Uterus (tissue), 2 donors: ENCODE results near the gene C1orf21.

ENCODE experiments used
- CTCF ChIP-seq, 4 experiments: fragments of 200-600 bp in 2 of 4; fragments of 450-650 bp in 2 of 4; sonication (generic) in 2 of 4; IDR thresholded peaks; one replicate each; pipeline ENCODE4 v1.5.1; 2016 to 2019; ENCODE audit warnings: antibody characterized with exemption in 4 of 4, mild to moderate bottlenecking in 2 of 4, moderate library complexity in 1 of 4
- POLR2A ChIP-seq, 2 donors: fragments of 450-650 bp; IDR thresholded peaks; one replicate each; pipeline ENCODE4 v1.6.1; 2016; ENCODE audit warnings: antibody characterized with exemption in 2 of 2, mild to moderate bottlenecking in 1 of 2, moderate library complexity in 1 of 2

GRCh38 chr1:184562806-184563205 is 176.0 kb downstream of the C1orf21 start:
- no peak for TF ChIP-seq CTCF (IDR thresholded peaks at IDR 0.05)
- TF ChIP-seq POLR2A (IDR thresholded peaks at IDR 0.05), result no peak
